ENCODE measurements around the gene PRSS36. TPM values are rescaled to one million over a fixed set of nuclear protein-coding genes. Genes with fewer than 3 reads are reported as not detected.

The PRSS36 gene
- total and polyA plus RNA-seq, 9 of the 15 experiments (the other 6 are each of a cell fraction or from before 2014, with no cell fraction given) = 0.09 to 1.2 (median 0.54) TPM; not detected in 2

- peak; percentile 81; the same call in 1 of the 2 replicates for TF ChIP-seq FOXM1 (IDR thresholded peaks at IDR 0.05; ENCODE audit: low read depth)
- peak; percentile 95; the same call in 1 of the 2 replicates for TF ChIP-seq FOXM1 (CRISPR knock-in tag; IDR thresholded peaks at IDR 0.05; ENCODE audit: low read depth)
- peak; percentile 86; the same call in 1 of the 2 replicates for TF ChIP-seq ZNF232 (CRISPR knock-in tag; IDR thresholded peaks at IDR 0.05)
- TF ChIP-seq ZNF175 (CRISPR knock-in tag; IDR thresholded peaks at IDR 0.05; ENCODE audit: low read depth) = peak; percentile 75
- TF ChIP-seq ZMIZ1 (IDR thresholded peaks at IDR 0.05; ENCODE audit: low read depth in 2 of 2, low read length in 2 of 2) = peak in 1 of 2 experiments; percentile 95; a peak in 2 of 4 replicates
- TF ChIP-seq CHD4 (IDR thresholded peaks at IDR 0.05; ENCODE audit: insufficient read depth, insufficient replicate concordance, low read depth, low read length, poor library complexity, severe bottlenecking) = no peak
- TF ChIP-seq EGR1 (conservative IDR thresholded peaks at IDR 0.05) = peak; percentile 100
- no peak for TF ChIP-seq ZHX1 (conservative IDR thresholded peaks at IDR 0.05; ENCODE audit: low read length)
- TF ChIP-seq ZNF407 (IDR thresholded peaks at IDR 0.05; ENCODE audit: low read depth) = no peak
- peak; percentile 99 for TF ChIP-seq TAF9B (IDR thresholded peaks at IDR 0.05; ENCODE audit: partially characterized antibody)
- TF ChIP-seq HNRNPK (IDR thresholded peaks at IDR 0.05; ENCODE audit: low read depth, low read length, poor library complexity, severe bottlenecking) = peak; percentile 9
- no peak for TF ChIP-seq ZNF316 (IDR thresholded peaks at IDR 0.05)
These were observed 30.0 kb upstream of the PRSS36 start, which contains the start of gene FUS (continued) for GRCh38 chr16:31179747-31180459.

Data from K562 (cell line).